BE2C (cell line): Measurements from ENCODE around the gene CCDC93.

ENCODE experiments used
- DNase-seq: peaks from one replicate; pipeline ENCODE4 v3.0.0-alpha.2; 2020
- H3K27me3 ChIP-seq: fragments of 250-450 bp; sonication (Bioruptor Pico); 2 replicates; pipeline ENCODE4 v1.5.1; 2020; ENCODE audit warnings: mild to moderate bottlenecking
- H3K36me3 ChIP-seq: fragments of 250-450 bp; sonication (Bioruptor Pico); 2 replicates; pipeline ENCODE4 v1.5.1; 2020; ENCODE audit warnings: mild to moderate bottlenecking
- H3K4me1 ChIP-seq: fragments of 250-450 bp; sonication (Bioruptor Pico); 2 replicates; pipeline ENCODE4 v1.5.1; 2020
- H3K4me3 ChIP-seq: 2 replicates; pipeline ENCODE4 v1.5.1; 2011; ENCODE audit warnings: low read depth, low read length
- H3K9me3 ChIP-seq: fragments of 250-450 bp; sonication (Bioruptor Pico); 2 replicates; pipeline ENCODE4 v1.5.1; 2020
- CTCF ChIP-seq: IDR thresholded peaks from 2 replicates; pipeline ENCODE4 v1.5.1; 2012; ENCODE audit warnings: mild to moderate bottlenecking, low read depth, low read length

Gene CCDC93

GRCh38 chr2:118040891-118041290, 27.0 kb upstream of the CCDC93 start:
- TF ChIP-seq CTCF, result no peak
- no peaks in the 10 kb centered on the region for H3K27me3 ChIP-seq
- DNase-seq, result no peak

GRCh38 chr2:118032169-118033013, 18.5 kb upstream of the CCDC93 start:
- H3K4me3 ChIP-seq, result no peak overlapping the region
- no peaks in the 10 kb centered on the region for H3K9me3 ChIP-seq
- H3K27me3 ChIP-seq, result no peaks in the 10 kb centered on the region
- no peaks in the 10 kb centered on the region for H3K36me3 ChIP-seq
- no peaks in the 10 kb centered on the region for H3K4me1 ChIP-seq
- peak; percentile 14 for DNase-seq
- TF ChIP-seq CTCF, result peak; percentile 61

More at GRCh38 chr2:118040891-118041290, 27.0 kb upstream of the CCDC93 start:
- Histone ChIP-seq H3K36me3 (no peaks in the 10 kb centered on the region), H3K4me1 (no peaks in the 10 kb centered on the region), H3K9me3 (no peaks in the 10 kb centered on the region), H3K4me3 (no peak overlapping the region)

GRCh38 chr2:118031566-118031965, 17.7 kb upstream of the CCDC93 start:
- no peak for DNase-seq
- TF ChIP-seq CTCF, result no peak
- Histone ChIP-seq H3K27me3 (no peaks in the 10 kb centered on the region), H3K4me1 (no peaks in the 10 kb centered on the region), H3K36me3 (no peaks in the 10 kb centered on the region), H3K9me3 (no peaks in the 10 kb centered on the region), H3K4me3 (no peak overlapping the region)

GRCh38 chr2:118029025-118029424, 15.2 kb upstream of the CCDC93 start:
- DNase-seq, result no peak
- H3K27me3 ChIP-seq, result no peaks in the 10 kb centered on the region
- TF ChIP-seq CTCF, result no peak
- no peaks in the 10 kb centered on the region for H3K9me3 ChIP-seq
- H3K4me3 ChIP-seq, result no peak overlapping the region
- no peaks in the 10 kb centered on the region for H3K4me1 ChIP-seq
- H3K36me3 ChIP-seq, result no peaks in the 10 kb centered on the region

GRCh38 chr2:118021356-118021755, 7.5 kb upstream of the CCDC93 start:
- no peak overlapping the region for H3K4me3 ChIP-seq
- H3K36me3 ChIP-seq, result no peaks in the 10 kb centered on the region
- no peak for TF ChIP-seq CTCF
- H3K27me3 ChIP-seq, result no peaks in the 10 kb centered on the region
- no peaks in the 10 kb centered on the region for H3K4me1 ChIP-seq
- no peaks in the 10 kb centered on the region for H3K9me3 ChIP-seq
- DNase-seq, result no peak

GRCh38 chr2:118019821-118020220, 6.0 kb upstream of the CCDC93 start:
- no peak for TF ChIP-seq CTCF
- no peak overlapping the region for H3K4me3 ChIP-seq
- no peaks in the 10 kb centered on the region for H3K27me3 ChIP-seq

More at GRCh38 chr2:118019821-118020220, 6.0 kb upstream of the CCDC93 start:
- DNase-seq, result no peak
- Histone ChIP-seq H3K9me3 (no peaks in the 10 kb centered on the region), H3K4me1 (no peaks in the 10 kb centered on the region), H3K36me3 (no peaks in the 10 kb centered on the region)
